HepG2 (cell line): ENCODE data around the gene ZC3H4. TPM values are rescaled to one million over a fixed set of nuclear protein-coding genes. Genes with fewer than 3 reads are reported as not detected.

Experiments used
- ATF4 ChIP-seq, 2 experiments: fragments of 450-650 bp in 1 of 2; sonication (generic) in 1 of 2; formaldehyde crosslinking; IDR thresholded peaks; 2 replicates each; pipeline versions ENCODE4 v1.5.0 to v1.8.0; 2020 to 2022; ENCODE audit warnings: mild to moderate bottlenecking in 1 of 2, missing genetic modification reagents in 1 of 2
- CEBPG ChIP-seq: IDR thresholded peaks from 2 replicates; pipeline ENCODE4 v1.6.1; 2016
- CHD4 ChIP-seq: fragments of 200-600 bp; sonication (generic); IDR thresholded peaks from 2 replicates; pipeline ENCODE4 v1.7.0; 2017; ENCODE audit warnings: mild to moderate bottlenecking, low read length, borderline replicate concordance
- HMGXB3 ChIP-seq: sonication (generic); formaldehyde crosslinking; IDR thresholded peaks from 2 replicates; pipeline ENCODE4 v1.4.0; 2020; ENCODE audit warnings: missing genetic modification reagents, borderline replicate concordance
- HOXA3 ChIP-seq: sonication (generic); formaldehyde crosslinking; IDR thresholded peaks from 2 replicates; pipeline ENCODE4 v1.5.0; 2020; ENCODE audit warnings: missing genetic modification reagents
- MEF2D ChIP-seq: sonication (generic); formaldehyde crosslinking; IDR thresholded peaks from 2 replicates; pipeline ENCODE4 v1.5.1; 2020; ENCODE audit warnings: mild to moderate bottlenecking, missing genetic modification reagents
- TSC22D2 ChIP-seq: sonication (generic); formaldehyde crosslinking; IDR thresholded peaks from 2 replicates; pipeline ENCODE4 v1.5.1; 2020; ENCODE audit warnings: missing genetic modification reagents, mild to moderate bottlenecking, borderline replicate concordance
- YY1 ChIP-seq: IDR thresholded peaks from 2 replicates; pipeline ENCODE4 v1.6.1; 2011; ENCODE audit warnings: low read length, low read depth, moderate library complexity, mild to moderate bottlenecking; ENCODE audit not compliant: insufficient read depth, insufficient replicate concordance
- ZNF329 ChIP-seq: sonication (generic); formaldehyde crosslinking; IDR thresholded peaks from 2 replicates; pipeline ENCODE4 v1.9.0; 2021; ENCODE audit warnings: low read depth, mild to moderate bottlenecking, missing genetic modification reagents
- ZNF510 ChIP-seq: sonication (generic); formaldehyde crosslinking; IDR thresholded peaks from 2 replicates; pipeline ENCODE4 v1.4.0; 2020; ENCODE audit warnings: low read depth, mild to moderate bottlenecking, missing genetic modification reagents
- ZNF709 ChIP-seq: sonication (generic); formaldehyde crosslinking; IDR thresholded peaks from 2 replicates; pipeline ENCODE4 v1.5.0; 2020; ENCODE audit warnings: mild to moderate bottlenecking, missing genetic modification reagents
- ZNF776 ChIP-seq: sonication (generic); formaldehyde crosslinking; IDR thresholded peaks from 2 replicates; pipeline ENCODE4 v1.4.0; 2020; ENCODE audit warnings: mild to moderate bottlenecking, missing genetic modification reagents
- ZXDC ChIP-seq: sonication (generic); formaldehyde crosslinking; IDR thresholded peaks from 2 replicates; pipeline ENCODE4 v1.5.0; 2020; ENCODE audit warnings: mild to moderate bottlenecking, missing genetic modification reagents
- polyA plus RNA-seq, 8 experiments: library from polyadenylated mRNA; depleted of rRNA in 3 of 8; stranded (reverse) in 7 of 8; unstranded in 1 of 8; fragments of >200 nt; fragmentation: Illumina TruSeq in 4 of 8; extraction: Trizol in 4 of 8; gene quantifications; 2 replicates each; pipeline versions ENCODE4 v1.2.1 to v1.2.3, GENCODE V29; 2011 to 2016; ENCODE audit warnings: low read depth in 4 of 8, missing spikeins in 1 of 8, mixed read lengths in 1 of 8; ENCODE audit not compliant: insufficient read depth in 1 of 8
- total RNA-seq, 5 experiments: library from RNA; depleted of rRNA; stranded (reverse); fragments of >200 nt; fragmentation: Illumina TruSeq; extraction: Trizol; gene quantifications; 2 replicates each; pipeline ENCODE4 v1.2.3, GENCODE V29; 2016; ENCODE audit warnings: low read depth in 1 of 5

The ZC3H4 gene
- total and polyA plus RNA-seq, 2 of the 13 experiments (the other 11 are each of a cell fraction or from before 2014, with no cell fraction given) = 1.8 to 10.7 TPM

- no peak for TF ChIP-seq HMGXB3 (CRISPR knock-in tag)
- no peak for TF ChIP-seq ZNF776 (CRISPR knock-in tag)
- TF ChIP-seq ZXDC (CRISPR knock-in tag) = no peak
- TF ChIP-seq CHD4 = no peak
- no peak for TF ChIP-seq HOXA3 (CRISPR knock-in tag)
- TF ChIP-seq CEBPG = no peak
- TF ChIP-seq TSC22D2 (CRISPR knock-in tag) = no peak
- no peak for TF ChIP-seq ATF4 (CRISPR knock-in tag; IDR thresholded peaks at IDR 0.05)
- TF ChIP-seq ZNF329 (CRISPR knock-in tag) = no peak
- TF ChIP-seq MEF2D = no peak
- no peak for TF ChIP-seq ZNF510 (CRISPR knock-in tag)
- no peak for TF ChIP-seq ZNF709
- TF ChIP-seq YY1 = no peak
Measured at GRCh38 chr19:47067215-47067847, 46.2 kb downstream of the ZC3H4 start (continued).
